Coronary artery (tissue), 2 donors: ENCODE data around the gene ADCY2.

Source experiments
- DNase-seq: peaks from one replicate; pipeline ENCODE4 v3.0.0-alpha.2; 2017; ENCODE audit warnings: low spot score
- H3K27ac ChIP-seq, 2 donors: fragments of 200-600 bp; sonication (generic); one replicate each; pipeline ENCODE4 v1.5.1; 2016 to 2019
- H3K4me3 ChIP-seq: fragments of 200-600 bp; sonication (generic); 2 replicates; pipeline ENCODE4 v1.5.1; 2016; ENCODE audit warnings: mild to moderate bottlenecking, moderate library complexity
- CTCF ChIP-seq: fragments of 200-600 bp; sonication (generic); IDR thresholded peaks from one replicate; pipeline ENCODE4 v1.5.1; 2019; ENCODE audit warnings: antibody characterized with exemption

The ADCY2 gene

GRCh38 chr5:7852542-7852941 lies 456.6 kb downstream of the ADCY2 start:
- TF ChIP-seq CTCF = no peak
- H3K27ac ChIP-seq = no peak overlapping the region
- DNase-seq = no peak

GRCh38 chr5:7852988-7853387 lies 457.1 kb downstream of the ADCY2 start:
- no peak for DNase-seq
- no peak overlapping the region for H3K27ac ChIP-seq
- TF ChIP-seq CTCF = no peak
- no peak overlapping the region for H3K4me3 ChIP-seq

More at GRCh38 chr5:7852542-7852941, 456.6 kb downstream of the ADCY2 start:
- no peak overlapping the region for H3K4me3 ChIP-seq

GRCh38 chr5:7855611-7856010 lies 459.7 kb downstream of the ADCY2 start:
- Histone ChIP-seq H3K4me3 (no peak overlapping the region), H3K27ac (no peak overlapping the region)
- no peak for DNase-seq
- TF ChIP-seq CTCF = no peak

- Histone ChIP-seq H3K4me3 (no peak overlapping the region), H3K27ac (no peak overlapping the region)
- no peak for TF ChIP-seq CTCF
- no peak for DNase-seq
Observed at GRCh38 chr5:7856855-7857254, 460.9 kb downstream of the ADCY2 start.

GRCh38 chr5:7857361-7857760 lies 461.4 kb downstream of the ADCY2 start:
- TF ChIP-seq CTCF = no peak
- H3K4me3 ChIP-seq = no peak overlapping the region
- H3K27ac ChIP-seq = no peak overlapping the region
- DNase-seq = no peak

GRCh38 chr5:7857926-7858632 lies 462.1 kb downstream of the ADCY2 start:
- DNase-seq = no peak
- Histone ChIP-seq H3K27ac (no peak overlapping the region), H3K4me3 (no peak overlapping the region)
- no peak for TF ChIP-seq CTCF

GRCh38 chr5:7866196-7866595 lies 470.3 kb downstream of the ADCY2 start:
- DNase-seq = no peak
- no peak for TF ChIP-seq CTCF
- Histone ChIP-seq H3K27ac (no peak overlapping the region), H3K4me3 (no peak overlapping the region)
